Astrocyte of the spinal cord (primary cell): Measurements from ENCODE around the gene SLC17A9.

Experiments used
- DNase-seq: peaks from one replicate; pipeline ENCODE4 v3.0.0; 2011; ENCODE audit warnings: low read depth, low spot score
- H3K4me3 ChIP-seq: 2 replicates; pipeline ENCODE4 v1.5.1; 2011; ENCODE audit warnings: low read depth, mild to moderate bottlenecking, low read length, moderate library complexity
- in situ Hi-C: cut with HindIII; loops from 2 replicates; pipeline ENCODE4 v1.10.0; 2017; ENCODE audit warnings: low sequenced_read_pairs
- TF ChIP-seq, protein P1 (sequence below): IDR thresholded peaks from 2 replicates; pipeline ENCODE4 v1.5.1; 2012; ENCODE audit warnings: low read depth, mild to moderate bottlenecking, low read length, inconsistent platforms

The SLC17A9 gene

DNA sequence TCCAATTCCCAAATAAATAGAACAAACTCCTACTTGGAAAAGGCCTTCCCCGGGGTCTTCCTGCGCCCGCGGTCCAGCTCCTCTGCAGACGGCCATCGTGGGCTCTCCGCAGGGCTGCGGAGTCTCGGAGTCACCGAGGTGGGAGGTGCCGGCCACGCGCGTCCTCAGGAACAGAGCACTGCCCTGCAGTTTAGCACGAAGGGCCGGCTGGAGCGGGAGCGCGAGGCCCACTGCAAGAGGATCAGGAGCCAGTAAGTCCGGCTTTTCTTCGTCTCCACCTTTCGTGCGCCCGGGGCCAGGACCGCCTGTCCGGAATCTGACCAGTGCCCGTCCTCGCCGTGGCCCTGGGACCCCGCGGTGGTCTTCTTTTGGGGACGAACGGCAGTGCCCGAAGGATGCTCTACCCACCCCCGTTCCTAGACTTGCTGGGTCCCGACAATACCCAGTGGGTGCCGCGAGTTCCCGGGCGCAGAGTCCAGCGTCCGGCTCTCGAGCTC, 52.9 kb downstream of the SLC17A9 start:
- no peak overlapping the region for H3K4me3 ChIP-seq
- TF ChIP-seq, protein P1, sequence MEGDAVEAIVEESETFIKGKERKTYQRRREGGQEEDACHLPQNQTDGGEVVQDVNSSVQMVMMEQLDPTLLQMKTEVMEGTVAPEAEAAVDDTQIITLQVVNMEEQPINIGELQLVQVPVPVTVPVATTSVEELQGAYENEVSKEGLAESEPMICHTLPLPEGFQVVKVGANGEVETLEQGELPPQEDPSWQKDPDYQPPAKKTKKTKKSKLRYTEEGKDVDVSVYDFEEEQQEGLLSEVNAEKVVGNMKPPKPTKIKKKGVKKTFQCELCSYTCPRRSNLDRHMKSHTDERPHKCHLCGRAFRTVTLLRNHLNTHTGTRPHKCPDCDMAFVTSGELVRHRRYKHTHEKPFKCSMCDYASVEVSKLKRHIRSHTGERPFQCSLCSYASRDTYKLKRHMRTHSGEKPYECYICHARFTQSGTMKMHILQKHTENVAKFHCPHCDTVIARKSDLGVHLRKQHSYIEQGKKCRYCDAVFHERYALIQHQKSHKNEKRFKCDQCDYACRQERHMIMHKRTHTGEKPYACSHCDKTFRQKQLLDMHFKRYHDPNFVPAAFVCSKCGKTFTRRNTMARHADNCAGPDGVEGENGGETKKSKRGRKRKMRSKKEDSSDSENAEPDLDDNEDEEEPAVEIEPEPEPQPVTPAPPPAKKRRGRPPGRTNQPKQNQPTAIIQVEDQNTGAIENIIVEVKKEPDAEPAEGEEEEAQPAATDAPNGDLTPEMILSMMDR, result no peak
- DNase-seq, result no peak
- in situ Hi-C loops, result no loop called here

- in situ Hi-C loops, result no loop called here
- TF ChIP-seq, protein P1, result no peak
- H3K4me3 ChIP-seq, result no peak overlapping the region
- DNase-seq, result no peak
Observed at GRCh38 chr20:63005862-63006539, 53.5 kb downstream of the SLC17A9 start.

DNA sequence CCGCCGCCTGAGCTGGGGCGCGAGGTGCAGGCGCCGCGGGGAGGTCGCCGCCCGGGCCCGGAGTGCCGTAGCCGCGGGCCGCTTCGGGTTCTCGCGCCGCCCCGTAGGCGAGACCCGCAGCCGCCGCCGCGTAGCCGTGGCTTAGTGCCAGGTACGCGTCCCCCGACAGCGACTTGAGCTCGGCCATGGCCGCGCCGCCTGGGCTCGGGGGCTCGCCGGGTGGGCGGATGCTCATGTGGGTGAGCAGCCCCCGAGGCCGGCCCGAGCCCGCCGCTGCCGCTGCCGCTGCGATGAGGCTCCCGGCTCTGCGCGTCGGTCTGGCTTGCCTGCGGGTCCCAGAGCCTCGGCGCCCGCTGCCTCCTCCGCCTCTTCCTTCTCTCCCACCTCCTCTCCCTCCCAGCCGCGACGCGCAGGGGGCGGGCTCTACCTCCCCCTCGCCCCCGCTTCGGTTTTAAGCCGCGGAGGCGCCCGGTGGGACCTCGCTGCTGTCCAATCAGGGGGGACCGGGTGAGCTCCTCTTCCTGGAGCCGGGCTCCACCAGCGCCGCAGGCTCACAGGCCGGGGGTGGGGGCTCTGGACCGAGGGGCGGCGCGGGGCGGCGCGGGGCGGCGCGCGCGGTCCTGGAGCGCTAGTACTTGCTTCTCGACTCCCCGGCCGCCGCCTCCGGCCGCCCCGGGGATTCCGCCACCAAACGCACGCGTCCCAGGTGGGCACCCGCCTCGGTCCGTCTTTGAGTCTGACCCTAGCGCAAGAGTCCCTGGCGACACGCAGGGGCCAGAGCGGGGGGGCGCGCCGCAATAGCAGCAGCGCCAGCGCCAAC, 54.2 kb downstream of the SLC17A9 start, which contains the start of gene BHLHE23:
Gene BHLHE23 (minus strand): TSS at position 425 of the 820 bp plus-strand sequence. CDS start 190 bp downstream, at position 235.
- TF ChIP-seq, protein P1, result no peak
- in situ Hi-C loops, result no loop called here
- no peak for DNase-seq
- no peak within 1 kb of the TSS for H3K4me3 ChIP-seq

- in situ Hi-C loops, result no loop called here
- TF ChIP-seq, protein P1, result no peak
- no peak for DNase-seq
- H3K4me3 ChIP-seq, result no peak overlapping the region
Observed at GRCh38 chr20:63007360-63007645, 54.8 kb downstream of the SLC17A9 start.

- no peak overlapping the region for H3K4me3 ChIP-seq
- in situ Hi-C loops, result no loop called here
- no peak for DNase-seq
- TF ChIP-seq, protein P1, result no peak
Observed at GRCh38 chr20:63007646-63008488, 55.4 kb downstream of the SLC17A9 start.

DNA sequence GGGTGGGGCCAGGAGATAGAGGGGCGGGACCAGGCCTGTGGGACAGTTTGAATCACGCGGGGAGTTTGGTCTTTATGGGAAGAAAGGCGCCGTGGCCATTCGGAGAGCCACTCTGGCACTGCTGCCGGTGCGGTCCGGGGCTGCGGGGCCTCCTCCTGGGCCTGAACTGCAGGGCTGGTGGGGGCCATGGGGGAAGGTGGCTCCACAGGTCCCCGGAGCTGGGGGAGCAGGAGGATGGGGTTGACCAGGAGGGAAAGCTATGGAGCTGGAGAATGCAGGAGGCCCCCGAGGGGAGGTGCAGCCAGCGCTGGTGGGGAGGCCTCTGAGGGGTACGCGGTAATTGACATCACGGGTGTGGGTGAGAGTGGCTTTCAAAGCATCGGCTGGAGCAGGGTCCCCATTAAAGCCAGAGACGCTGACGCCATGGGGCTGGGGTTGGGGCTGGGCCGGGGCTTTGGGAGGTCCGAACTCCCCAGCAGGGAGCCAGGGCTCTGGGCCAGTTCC, 56.1 kb downstream of the SLC17A9 start:
- in situ Hi-C loops, result no loop called here
- DNase-seq, result no peak
- TF ChIP-seq, protein P1, result no peak
- no peak overlapping the region for H3K4me3 ChIP-seq
